H9 (cell line): ENCODE results near the gene FABP7. TPM values are rescaled to one million over a fixed set of nuclear protein-coding genes. Genes with fewer than 3 reads are reported as not detected.

Experiments used
- DNase-seq: peaks from one replicate; pipeline ENCODE4 v3.0.0-alpha.2; 2017
- H2AFZ ChIP-seq: one replicate; pipeline ENCODE4 v1.6.1; 2013; ENCODE audit warnings: mild to moderate bottlenecking, low read length, control low read depth, moderate library complexity
- H2AK5ac ChIP-seq: 2 replicates; pipeline ENCODE4 v1.6.1; 2013; ENCODE audit warnings: low read length, control low read depth, mixed read lengths; ENCODE audit not compliant: insufficient read length
- H2BK120ac ChIP-seq: one replicate; pipeline ENCODE4 v1.6.1; 2013; ENCODE audit warnings: low read depth, mild to moderate bottlenecking, low read length, control low read depth, inconsistent platforms; ENCODE audit not compliant: poor library complexity, severe bottlenecking
- H2BK12ac ChIP-seq: 2 replicates; pipeline ENCODE4 v1.6.1; 2013; ENCODE audit warnings: low read length, control low read depth, mixed read lengths, low read depth; ENCODE audit not compliant: insufficient read length
- H2BK15ac ChIP-seq: 2 replicates; pipeline ENCODE4 v1.6.1; 2013; ENCODE audit warnings: low read depth, low read length, control low read depth
- H2BK20ac ChIP-seq: one replicate; pipeline ENCODE4 v1.6.1; 2013; ENCODE audit warnings: low read depth, mild to moderate bottlenecking, low read length, control low read depth, inconsistent platforms; ENCODE audit not compliant: poor library complexity, severe bottlenecking
- H2BK5ac ChIP-seq: 2 replicates; pipeline ENCODE4 v1.6.1; 2013; ENCODE audit warnings: low read length, control low read depth, mixed read lengths; ENCODE audit not compliant: insufficient read length
- H3K14ac ChIP-seq: 2 replicates; pipeline ENCODE4 v1.6.1; 2013; ENCODE audit warnings: low read length, control low read depth; ENCODE audit not compliant: insufficient read depth
- H3K18ac ChIP-seq: 2 replicates; pipeline ENCODE4 v1.6.1; 2013; ENCODE audit warnings: low read depth, mild to moderate bottlenecking, mixed read lengths, low read length, control low read depth; ENCODE audit not compliant: insufficient read length
- H3K23ac ChIP-seq: 2 replicates; pipeline ENCODE4 v1.6.1; 2013; ENCODE audit warnings: low read length, control low read depth, mixed read lengths, low read depth; ENCODE audit not compliant: insufficient read length
- H3K23me2 ChIP-seq: 2 replicates; pipeline ENCODE4 v1.6.1; 2013; ENCODE audit warnings: low read depth, mild to moderate bottlenecking, mixed read lengths, low read length, control low read depth; ENCODE audit not compliant: insufficient read length, poor library complexity, severe bottlenecking
- H3K27ac ChIP-seq: 2 replicates; pipeline ENCODE4 v1.5.1; 2013; ENCODE audit warnings: low read length, control low read depth, mixed read lengths, low read depth; ENCODE audit not compliant: insufficient read length
- H3K27me3 ChIP-seq: 2 replicates; pipeline ENCODE4 v1.6.1; 2013; ENCODE audit warnings: low read length, control low read depth, inconsistent platforms; ENCODE audit not compliant: insufficient read depth
- H3K4ac ChIP-seq: 2 replicates; pipeline ENCODE4 v1.6.1; 2013; ENCODE audit warnings: low read depth, mild to moderate bottlenecking, control low read depth, inconsistent platforms, low read length, moderate library complexity
- H3K4me1 ChIP-seq: 2 replicates; pipeline ENCODE4 v1.6.1; 2013; ENCODE audit warnings: low read length, control low read depth, inconsistent platforms; ENCODE audit not compliant: insufficient read depth
- H3K4me2 ChIP-seq: 2 replicates; pipeline ENCODE4 v1.6.1; 2013; ENCODE audit warnings: low read length, control low read depth, mixed read lengths; ENCODE audit not compliant: insufficient read length, insufficient read depth
- H3K56ac ChIP-seq: 2 replicates; pipeline ENCODE4 v1.6.1; 2013; ENCODE audit warnings: low read depth, mild to moderate bottlenecking, mixed read lengths, low read length, control low read depth; ENCODE audit not compliant: insufficient read length
- H3K79me1 ChIP-seq: 2 replicates; pipeline ENCODE4 v1.6.1; 2013; ENCODE audit warnings: low read depth, mild to moderate bottlenecking, moderate library complexity, low read length, control low read depth, inconsistent platforms; ENCODE audit not compliant: insufficient read depth, poor library complexity, severe bottlenecking
- H3K79me2 ChIP-seq: 2 replicates; pipeline ENCODE4 v1.6.1; 2013; ENCODE audit warnings: low read length, control low read depth, inconsistent platforms; ENCODE audit not compliant: insufficient read depth
- H3K9ac ChIP-seq: 2 replicates; pipeline ENCODE4 v1.6.1; 2013; ENCODE audit warnings: low read length, control low read depth, mixed read lengths; ENCODE audit not compliant: insufficient read length; ENCODE audit errors: extremely low read depth
- H3K9me3 ChIP-seq: one replicate; pipeline ENCODE4 v1.6.1; 2013; ENCODE audit warnings: low read depth, low read length, inconsistent platforms; ENCODE audit not compliant: control insufficient read depth
- H3T11ph ChIP-seq: one replicate; pipeline ENCODE4 v1.6.1; 2013; ENCODE audit warnings: mild to moderate bottlenecking, low read length, control low read depth, inconsistent platforms
- H4K20me1 ChIP-seq: one replicate; pipeline ENCODE4 v1.6.1; 2013; ENCODE audit not compliant: control insufficient read depth, insufficient read length, insufficient read depth
- H4K5ac ChIP-seq: 2 replicates; pipeline ENCODE4 v1.6.1; 2013; ENCODE audit warnings: low read depth, mild to moderate bottlenecking, mixed read lengths, low read length, control low read depth; ENCODE audit not compliant: insufficient read length
- H4K8ac ChIP-seq: replicated peaks from 2 replicates; pipeline ENCODE4 v1.6.1; 2013; ENCODE audit warnings: low read length, control low read depth, mixed read lengths, low read depth; ENCODE audit not compliant: insufficient read length
- H4K91ac ChIP-seq: 2 replicates; pipeline ENCODE4 v1.6.1; 2013; ENCODE audit warnings: low read depth, mild to moderate bottlenecking, moderate library complexity, mixed read lengths, low read length, control low read depth; ENCODE audit not compliant: insufficient read length
- H3K27ac Mint-ChIP-seq, 3 experiments: 2 replicates in 2 of 3; 3 replicates in 1 of 3; pipeline ENCODE4 v1.8.0; 2020 to 2021; ENCODE audit warnings: mixed read lengths in 3 of 3, mild to moderate bottlenecking in 1 of 3, moderate library complexity in 1 of 3
- H3K27me3 Mint-ChIP-seq: 2 replicates; pipeline ENCODE4 v1.8.0; 2021; ENCODE audit warnings: low read depth, mild to moderate bottlenecking, moderate library complexity, mixed read lengths
- H3K36me3 Mint-ChIP-seq, 3 experiments: 2 replicates in 2 of 3; 3 replicates in 1 of 3; pipeline ENCODE4 v1.8.0; 2020 to 2021; ENCODE audit warnings: low read depth in 3 of 3, mixed read lengths in 3 of 3; ENCODE audit not compliant: insufficient read depth in 1 of 3
- H3K4me1 Mint-ChIP-seq, 2 experiments: 2 replicates each; pipeline ENCODE4 v1.8.0; 2020; ENCODE audit warnings: mixed read lengths in 2 of 2
- H3K4me3 Mint-ChIP-seq, 2 experiments: 2 replicates in 1 of 2; 3 replicates in 1 of 2; pipeline ENCODE4 v1.8.0; 2020 to 2021; ENCODE audit warnings: mild to moderate bottlenecking in 2 of 2, mixed read lengths in 2 of 2, moderate library complexity in 1 of 2
- H3K9me3 Mint-ChIP-seq, 2 experiments: 2 replicates in 1 of 2; 3 replicates in 1 of 2; pipeline ENCODE4 v1.8.0; 2020; ENCODE audit warnings: mild to moderate bottlenecking in 2 of 2, mixed read lengths in 2 of 2, moderate library complexity in 1 of 2
- CTCF ChIP-seq: fragments of 200-600 bp; sonication (generic); conservative IDR thresholded peaks from 3 replicates; pipeline ENCODE4 v1.8.0; 2021; ENCODE audit warnings: antibody characterized with exemption, mild to moderate bottlenecking
- WGBS: extraction: QIAGEN DNeasy Blood & Tissue Kit; methylation state at CpG from one replicate; pipeline ENCODE4 v1.1.7; 2013; ENCODE audit warnings: missing lambda C conversion rate, low lambda C conversion rate, mixed read lengths; ENCODE audit not compliant: insufficient read length; ENCODE audit errors: extremely low coverage; 5-methylcytosine and 5-hydroxymethylcytosine counted together
- total RNA-seq: library from RNA; stranded (reverse); gene quantifications from 2 replicates; pipeline ENCODE4 v1.2.1, GENCODE V29; 2021

Gene FABP7
- total RNA-seq, 1 experiment from 2014 or later, result 3.9 TPM

DNA sequence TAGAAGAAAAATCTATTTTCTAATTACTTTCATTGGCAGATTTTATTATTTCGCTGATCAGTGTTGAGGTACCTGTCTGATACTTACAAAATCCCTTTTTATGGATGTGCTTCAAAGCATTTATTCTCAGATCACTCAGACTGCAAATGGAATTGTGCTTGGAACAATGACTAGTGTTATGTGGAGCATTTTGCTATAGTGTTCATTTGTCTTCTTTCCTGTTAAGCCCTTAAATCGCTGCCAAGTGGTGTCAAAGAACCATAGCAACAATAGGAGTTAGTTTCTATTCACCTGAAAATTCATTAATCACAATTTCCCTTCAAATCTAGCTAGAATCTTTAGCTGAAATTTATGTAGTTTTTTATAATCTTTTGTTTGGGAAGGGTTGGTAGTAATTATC is 39.4 kb downstream of the FABP7 start:
- Histone ChIP-seq H2BK5ac (no peak overlapping the region), H3K4me1 (no peaks in the 10 kb centered on the region; the same call in 1 of the 2 replicates), H3K27me3 (no peaks in the 10 kb centered on the region), H3K23me2 (no peaks in the 10 kb centered on the region), H4K91ac (no peak overlapping the region), H3K79me2 (no peaks in the 10 kb centered on the region), H3K27ac (no peak overlapping the region), H3K23ac (no peak overlapping the region), H4K8ac (no peak overlapping the region), H3K4ac (no peak overlapping the region), H2BK15ac (no peak overlapping the region), H2AK5ac (no peak overlapping the region), H2BK12ac (no peak overlapping the region), H3K79me1 (no peaks in the 10 kb centered on the region), H2AFZ (no peak overlapping the region), H3K9ac (no peak overlapping the region), H3K18ac (no peak overlapping the region), H2BK120ac (no peak overlapping the region), H2BK20ac (no peak overlapping the region), H3K9me3 (no peaks in the 10 kb centered on the region), H3K14ac (no peak overlapping the region), H4K20me1 (no peaks in the 10 kb centered on the region), H3T11ph (no peak overlapping the region), H3K56ac (no peak overlapping the region), H4K5ac (no peak overlapping the region), H3K4me2 (no peak overlapping the region)
- DNase-seq, result no peak
- no peak overlapping the region for H3K27ac Mint-ChIP-seq
- no CpG with 5 or more reads among the region's 2 CpGs for WGBS
- no peaks in the 10 kb centered on the region; the same call in 1 of the 2 replicates for H3K27me3 Mint-ChIP-seq
- no peak overlapping the region for H3K4me3 Mint-ChIP-seq
- TF ChIP-seq CTCF, result no peak
- H3K4me1 Mint-ChIP-seq, result peaks cover 10 to 15% of the 10 kb centered on the region in 2 experiments
- H3K36me3 Mint-ChIP-seq, result no peaks in the 10 kb centered on the region
- no peaks in the 10 kb centered on the region for H3K9me3 Mint-ChIP-seq
